NCI-H82 (cell line): ENCODE results near the gene C3orf18.

ENCODE experiments used
- DNase-seq: peaks from one replicate; lab custom pipeline; 2025; lab: John Stamatoyannopoulos, UW

Gene C3orf18

DNA sequence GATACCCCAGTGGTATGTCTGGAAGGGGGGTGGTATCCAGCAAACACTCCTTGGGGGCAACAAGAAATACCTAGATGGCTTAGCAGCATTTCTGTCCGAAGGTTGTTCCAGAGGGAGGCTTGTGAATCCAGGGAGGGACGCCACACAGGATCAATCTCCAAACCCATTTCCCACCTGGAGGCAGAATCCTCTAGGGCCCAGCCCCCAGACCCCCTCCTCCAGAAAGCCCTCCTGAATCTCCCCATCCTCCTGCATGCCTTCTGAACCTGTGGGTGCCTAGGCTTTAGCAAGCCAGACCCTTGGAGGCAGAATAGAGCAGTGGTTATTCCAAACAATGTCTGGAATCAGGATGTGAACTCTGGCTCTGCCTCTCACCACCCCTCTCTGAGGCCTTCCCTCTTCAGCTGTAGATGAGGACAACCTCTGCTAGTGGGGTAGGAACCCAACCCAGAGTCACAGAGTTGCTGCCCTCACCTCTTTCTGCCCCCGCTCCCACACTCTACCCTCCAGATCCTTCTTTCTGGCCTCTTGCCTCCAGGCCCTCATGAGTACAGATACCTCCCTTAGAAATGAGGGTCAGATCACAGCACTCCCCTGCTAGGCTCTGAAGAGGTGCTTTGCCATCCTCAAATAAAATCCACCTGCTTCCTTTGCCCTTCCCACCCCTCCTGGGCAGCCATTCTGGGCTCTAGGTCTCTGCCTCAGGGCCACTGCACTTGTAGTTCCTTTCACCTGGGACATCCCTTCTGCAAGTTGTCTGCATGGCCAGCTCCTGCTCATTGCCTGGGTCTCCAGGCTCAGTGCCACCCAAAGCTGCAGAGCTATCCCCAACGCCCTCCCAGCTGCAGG lies 35.9 kb upstream of the C3orf18 start:
- no peak for DNase-seq

DNA sequence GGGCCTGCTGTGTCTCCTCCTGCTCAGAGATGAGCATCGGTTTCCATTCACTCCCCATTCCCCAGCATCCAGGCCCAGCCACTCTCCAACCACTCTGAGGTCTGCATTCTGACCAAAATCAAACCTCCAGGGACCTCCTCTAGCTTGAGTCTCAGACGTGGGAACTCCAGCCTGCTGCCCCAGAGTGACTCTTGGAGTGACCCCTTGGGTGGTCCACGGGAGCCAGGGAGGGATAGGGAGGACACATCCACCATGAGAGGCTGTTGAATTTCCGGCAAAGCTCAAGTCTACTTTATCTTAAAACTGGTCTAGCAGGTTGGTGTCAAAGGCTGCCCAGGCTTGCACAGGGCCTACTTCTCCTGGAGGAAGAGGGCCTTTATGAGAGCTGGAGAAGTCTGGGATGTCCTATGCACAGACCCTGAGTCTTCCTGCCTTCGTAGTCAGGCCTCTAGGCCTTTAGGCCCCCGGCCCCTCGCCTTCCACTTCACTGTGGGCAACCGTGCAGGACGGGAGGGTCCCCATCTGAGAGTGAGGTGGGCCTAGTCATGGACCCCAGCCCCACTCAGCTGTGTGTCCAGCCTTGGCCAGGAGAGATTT lies 35.1 kb upstream of the C3orf18 start:
- DNase-seq = no peak

DNA sequence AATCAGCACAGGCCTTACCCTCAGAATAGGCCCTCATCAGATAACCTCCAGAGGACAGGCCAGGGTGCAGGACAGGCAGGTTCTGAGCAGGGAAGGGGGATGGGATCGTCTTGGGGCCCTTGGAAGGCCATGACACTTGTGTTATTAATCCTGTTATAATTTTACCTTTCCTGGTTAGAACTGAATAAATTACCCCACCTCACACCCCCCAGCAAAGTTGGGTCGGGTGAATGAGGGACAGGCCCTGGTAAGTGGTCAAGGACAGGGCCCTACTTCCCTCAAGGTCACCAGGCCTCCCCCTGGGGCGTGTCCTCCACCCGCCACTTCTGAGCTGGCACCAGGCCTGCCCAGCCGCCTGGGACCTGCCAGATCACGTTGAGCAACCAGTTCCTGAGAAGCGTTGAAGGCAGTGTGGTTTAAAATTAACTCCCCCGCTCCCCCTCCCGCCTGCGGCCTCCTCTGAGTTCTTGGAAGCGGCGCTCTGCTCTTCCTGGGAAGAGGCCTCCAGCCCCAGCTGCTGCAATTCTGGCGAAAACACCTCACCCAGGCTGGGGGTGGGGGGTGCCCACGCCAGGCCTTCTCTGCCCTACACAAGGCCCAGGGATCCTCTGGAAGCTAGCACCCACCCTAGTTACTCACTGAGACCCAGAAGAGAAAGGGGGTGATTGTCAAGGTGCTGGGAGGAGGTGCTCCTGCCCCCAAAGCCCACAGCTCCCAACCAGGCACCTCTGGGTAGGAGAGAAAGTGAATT lies 33.5 kb upstream of the C3orf18 start:
- DNase-seq = peak; percentile 39

DNA sequence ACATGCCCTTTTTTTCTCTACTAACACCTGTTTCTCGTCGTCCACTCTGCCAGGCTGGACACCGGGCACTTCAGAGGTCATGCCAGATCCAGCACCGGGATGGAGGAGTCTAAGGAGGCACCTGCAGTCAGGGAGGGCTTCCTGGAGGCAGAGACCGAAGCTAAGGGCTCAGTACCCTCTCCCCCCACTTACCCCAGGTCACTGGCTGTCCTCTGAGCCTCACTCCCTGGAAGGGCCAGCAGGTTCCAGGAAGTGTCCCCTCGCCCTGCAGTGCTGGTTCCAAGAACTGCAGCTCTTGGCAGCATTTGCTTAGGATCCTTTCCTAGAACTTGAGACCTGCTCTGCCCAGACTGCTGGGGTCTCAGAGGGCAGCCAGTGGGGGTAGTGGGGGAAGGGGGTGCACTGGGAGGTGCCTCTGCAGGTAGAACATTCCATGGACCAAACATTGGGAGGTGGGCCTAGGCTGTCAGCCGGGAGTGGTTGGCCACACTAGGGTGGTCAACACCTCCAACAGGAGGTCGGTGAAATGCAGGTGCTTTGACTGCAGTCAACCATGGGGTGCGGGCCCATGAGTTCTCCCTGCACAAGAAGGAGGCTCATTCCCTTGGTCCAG lies 32.7 kb upstream of the C3orf18 start:
- no peak for DNase-seq

DNA sequence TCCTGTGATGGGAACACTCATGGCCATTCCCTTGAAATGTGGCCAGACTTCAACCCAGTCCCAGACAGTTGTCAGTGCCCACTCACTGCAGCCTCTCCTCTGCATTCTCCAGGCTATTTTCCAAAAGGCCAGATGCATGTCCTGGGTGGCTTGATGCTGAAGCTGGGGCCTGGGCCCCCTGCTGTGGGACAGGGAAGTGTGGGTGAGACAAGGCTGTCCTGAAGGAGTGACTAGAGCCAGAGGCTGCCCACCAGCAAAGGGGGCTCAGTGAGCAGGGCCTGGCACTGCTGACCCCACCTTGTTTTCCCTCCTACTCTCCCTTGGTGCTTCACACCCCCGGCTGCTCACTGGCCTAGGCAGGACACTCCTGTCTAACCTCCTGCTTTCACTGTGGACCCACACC lies 32.2 kb upstream of the C3orf18 start:
- no peak for DNase-seq

DNA sequence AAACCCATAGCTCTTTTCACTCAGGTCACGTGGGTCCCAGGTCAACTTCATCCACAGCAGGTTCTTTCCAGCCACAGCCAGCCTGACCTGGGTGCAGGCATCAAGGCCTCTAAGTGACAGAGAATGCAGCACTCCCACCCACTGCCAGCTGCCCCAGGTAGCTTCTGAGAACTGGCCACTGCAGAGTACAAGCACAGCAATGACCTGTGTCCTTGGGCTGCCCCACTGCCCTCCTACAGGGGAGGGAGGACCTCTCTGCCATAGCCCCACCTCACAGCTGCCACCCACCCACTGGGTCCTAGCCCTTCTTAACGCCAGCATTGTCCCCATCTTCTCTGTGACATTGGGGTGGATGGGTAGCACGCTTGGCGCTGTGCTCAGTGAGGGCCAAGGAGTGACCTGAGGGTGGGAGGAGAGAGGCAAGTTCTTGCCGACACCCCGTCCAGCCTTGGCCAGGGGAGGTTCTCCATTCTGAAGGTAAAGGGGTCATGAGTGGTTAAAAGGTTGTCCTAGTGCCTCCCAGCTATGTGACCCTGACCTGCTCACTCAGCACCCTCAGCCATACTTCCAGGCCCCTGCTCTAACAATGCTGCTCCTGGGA lies 31.7 kb upstream of the C3orf18 start:
- no peak for DNase-seq

DNA sequence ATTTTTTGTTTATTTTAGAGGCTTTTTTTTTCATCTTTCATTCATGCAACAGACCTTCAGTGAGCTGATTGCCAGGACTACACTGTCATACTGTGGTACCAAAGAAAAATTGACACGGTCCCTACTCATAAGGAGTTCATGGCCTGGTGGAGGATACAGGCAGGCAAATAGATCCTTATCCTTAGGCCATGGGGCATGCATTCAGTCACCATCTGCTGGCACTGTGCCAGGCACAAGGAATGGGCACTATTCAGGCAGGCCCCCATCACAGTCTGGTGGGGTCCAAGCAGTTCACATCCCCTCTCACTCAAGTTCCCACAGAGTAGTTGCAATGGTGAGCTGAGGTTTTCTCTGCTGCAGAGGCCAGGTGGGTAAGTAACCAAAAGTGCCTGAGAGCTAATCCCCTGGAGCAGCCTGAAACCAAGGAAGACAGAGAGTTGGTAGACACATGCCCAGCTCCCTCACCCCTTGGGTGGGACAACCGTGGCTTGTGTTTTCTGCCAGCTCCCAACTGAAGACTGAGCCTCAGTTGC lies 26.8 kb upstream of the C3orf18 start:
- no peak for DNase-seq

DNA sequence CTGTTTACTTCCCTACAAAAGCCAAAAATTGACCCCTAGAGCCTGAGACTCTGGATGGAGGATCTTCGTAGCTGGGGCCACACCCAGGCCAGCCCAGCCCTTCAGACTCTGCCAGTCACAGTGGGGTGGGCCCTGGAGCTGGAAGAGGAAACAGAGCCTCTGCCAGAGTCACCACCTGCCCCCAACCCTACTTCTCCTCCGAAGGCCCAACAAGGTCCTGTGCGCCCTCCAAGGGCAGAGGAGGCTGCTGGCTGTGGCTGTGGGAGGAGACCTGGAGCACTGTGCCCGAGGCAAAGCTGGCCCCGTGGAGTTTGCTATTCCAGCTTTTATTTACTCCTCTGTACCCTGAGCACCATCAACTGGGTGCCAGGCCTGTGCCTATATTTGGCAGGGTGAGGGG lies 25.0 kb upstream of the C3orf18 start:
- DNase-seq = no peak

DNA sequence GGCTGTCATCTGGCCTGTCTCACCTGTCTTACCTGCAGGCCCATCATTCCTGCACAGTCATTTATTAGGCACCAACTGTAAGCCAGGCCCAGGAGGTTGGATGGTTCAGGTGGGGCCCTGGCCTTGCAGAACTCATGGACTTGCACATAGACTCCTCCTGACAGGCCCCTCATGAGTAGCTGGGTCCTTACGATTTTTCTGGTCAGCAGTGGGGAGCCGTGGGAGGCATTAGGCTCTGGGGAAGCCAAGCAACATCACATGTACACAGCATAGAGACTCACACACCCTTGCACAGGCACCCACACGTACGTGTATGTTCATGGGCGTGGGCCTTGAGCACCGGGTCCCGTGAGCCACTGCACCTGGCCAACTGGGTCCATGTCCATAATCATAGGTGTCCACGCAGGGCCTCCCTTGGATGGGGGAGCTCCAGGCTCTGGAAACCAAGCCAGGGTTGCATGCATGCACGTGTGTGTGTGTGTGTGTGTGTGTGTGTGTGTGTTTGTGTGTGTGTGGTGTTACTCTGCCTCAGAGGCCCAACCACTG lies 23.7 kb upstream of the C3orf18 start:
- DNase-seq = no peak

DNA sequence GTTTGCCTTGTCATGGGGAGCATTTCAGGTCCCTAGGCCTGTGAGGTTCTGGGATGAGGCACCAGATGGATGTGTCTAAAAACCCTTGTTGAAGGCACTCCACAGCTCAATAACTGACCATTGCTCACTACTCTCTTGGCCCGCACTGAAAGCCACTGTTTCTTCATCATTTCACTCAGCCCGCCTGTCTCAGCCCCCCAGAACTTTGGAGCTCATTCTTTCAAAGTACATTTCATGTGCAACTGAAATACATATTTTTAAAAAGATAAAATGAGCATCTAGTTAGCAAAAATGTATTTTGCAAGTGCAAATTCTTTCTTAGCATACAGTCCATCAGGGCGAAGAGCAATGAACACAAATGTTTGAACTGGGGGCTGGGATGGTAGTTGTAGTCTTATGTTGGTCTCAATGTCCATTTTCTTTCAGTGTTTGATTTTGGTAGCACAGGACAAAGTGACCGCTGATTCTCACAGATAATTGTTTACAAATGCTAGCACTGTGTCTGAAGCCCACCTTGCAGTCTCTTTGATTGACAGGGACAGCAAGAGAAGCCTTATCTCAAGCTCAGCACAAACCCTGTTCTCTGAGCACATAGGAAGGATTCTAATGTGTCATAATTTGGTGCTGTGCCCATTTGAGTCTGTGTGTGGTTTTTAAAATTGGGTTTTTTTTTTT lies 21.3 kb upstream of the C3orf18 start:
- no peak for DNase-seq

DNA sequence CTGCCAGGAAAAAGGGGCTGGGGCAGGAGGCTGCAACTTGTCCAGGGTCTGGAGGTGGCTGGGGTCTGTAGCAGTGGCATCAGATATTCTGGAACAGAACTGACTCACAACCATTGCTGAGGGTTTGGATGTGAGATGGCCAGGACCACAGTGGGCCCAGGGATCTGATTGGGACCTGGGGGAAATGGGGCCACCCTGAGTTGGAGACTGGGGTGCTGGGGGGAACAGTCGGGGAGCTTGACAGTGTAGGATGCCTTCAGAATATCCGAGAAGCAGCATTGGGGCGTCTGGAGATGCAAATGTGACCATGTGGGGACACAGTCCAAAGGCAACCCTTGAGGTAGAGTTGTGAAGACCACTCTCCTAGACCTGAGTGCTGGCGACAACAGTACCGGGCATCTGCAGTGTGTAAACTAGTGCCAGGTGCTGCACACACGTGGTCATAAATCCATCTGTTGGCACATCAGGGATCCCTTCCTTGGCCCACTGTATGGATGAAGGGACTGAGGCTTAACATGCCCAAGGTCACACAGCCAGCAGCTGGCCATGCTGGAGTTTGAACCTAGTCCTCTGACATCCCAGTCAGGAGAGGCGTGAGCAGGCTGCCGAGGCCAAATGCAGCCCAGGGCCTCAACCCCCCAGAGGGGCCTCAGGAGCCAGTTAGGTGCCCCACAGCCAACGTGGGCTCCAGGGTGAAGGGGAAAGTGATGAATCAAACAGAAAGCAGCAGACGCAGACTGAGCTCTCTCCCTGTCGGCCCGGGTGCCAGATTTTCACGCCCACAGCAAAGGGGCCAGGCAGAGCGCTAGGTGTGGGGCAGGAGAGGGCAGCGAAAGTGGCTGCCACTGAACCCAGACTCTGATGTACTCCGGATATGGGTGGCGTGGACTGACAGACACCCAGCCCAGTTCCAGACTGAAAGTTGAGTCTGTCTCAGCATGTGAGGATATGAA lies 20.5 kb upstream of the C3orf18 start:
- no peak for DNase-seq

DNA sequence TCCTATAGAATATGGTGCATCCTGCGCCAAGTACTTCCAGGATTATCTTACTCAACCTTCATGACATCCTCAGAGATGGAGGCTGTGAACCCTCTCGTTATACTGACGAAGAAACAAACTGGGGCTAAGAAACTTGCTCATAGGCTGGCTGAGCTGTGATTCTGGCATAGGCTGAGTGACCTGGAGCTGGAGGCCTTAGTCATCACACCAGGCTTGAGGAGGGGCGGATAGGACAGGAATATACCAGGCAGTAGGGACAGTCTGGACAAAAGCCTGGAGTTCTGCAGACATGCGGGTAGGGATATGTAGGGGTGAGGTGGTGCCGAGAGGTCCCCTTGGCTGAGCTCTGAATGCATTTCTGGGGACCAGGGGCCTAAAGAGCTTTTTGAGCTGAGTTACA lies 19.8 kb upstream of the C3orf18 start:
- DNase-seq = no peak

DNA sequence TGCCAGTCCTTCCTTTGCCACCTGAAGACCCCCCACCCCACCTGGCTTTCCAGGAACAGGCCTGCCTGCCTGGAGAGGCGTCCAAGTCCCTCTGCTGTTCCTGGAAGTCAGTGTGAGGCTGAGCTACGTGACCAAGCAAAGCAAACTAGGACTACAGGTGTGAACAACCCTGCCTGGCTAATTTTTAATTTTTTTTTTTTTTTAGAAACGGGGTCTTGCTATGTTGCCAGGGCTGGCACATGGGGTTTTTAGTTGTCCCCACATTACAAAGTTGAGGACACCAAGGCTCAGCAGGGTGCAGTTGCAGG lies 19.2 kb upstream of the C3orf18 start:
- DNase-seq = no peak

DNA sequence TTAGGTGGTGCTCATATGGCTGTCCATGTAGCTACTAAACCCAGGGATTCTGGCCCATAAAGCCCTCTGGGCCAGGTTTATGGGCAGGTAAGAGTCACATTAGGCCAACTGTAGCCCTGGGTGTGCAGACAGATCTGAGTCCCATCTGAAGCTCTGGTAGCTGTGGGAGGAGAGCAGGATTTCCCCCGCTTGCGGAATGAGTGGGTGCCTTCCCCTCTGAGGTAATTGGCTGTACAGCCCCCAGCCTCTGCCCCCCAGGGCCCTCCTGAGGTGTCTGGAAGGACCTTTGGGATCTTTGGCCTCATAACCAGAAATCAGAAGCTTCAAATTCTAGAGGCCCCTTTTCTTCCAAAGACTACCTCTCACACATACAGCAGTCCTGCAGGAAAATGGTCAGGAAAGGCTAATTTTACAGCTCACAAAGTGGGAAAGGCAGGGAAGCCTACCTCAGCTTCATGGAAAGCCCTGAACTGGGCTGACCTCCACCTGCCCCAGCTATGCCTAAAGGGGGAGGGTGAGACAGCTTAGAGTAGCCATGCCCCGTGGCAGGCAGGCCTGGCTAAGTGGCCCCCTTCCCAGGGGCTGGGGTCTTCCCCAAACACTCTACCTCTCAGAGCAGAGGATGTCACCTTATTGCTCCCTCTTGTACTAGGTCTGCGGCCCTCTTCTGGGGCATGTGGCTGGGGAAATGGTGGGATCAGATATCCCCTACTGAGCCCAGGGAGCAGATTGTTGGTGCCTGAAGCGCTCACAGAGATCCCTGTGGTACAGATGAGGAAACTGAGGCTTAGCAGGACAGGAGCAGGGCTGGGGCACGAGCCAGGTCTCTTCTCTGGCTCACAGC lies 18.6 kb upstream of the C3orf18 start:
- DNase-seq = no peak

DNA sequence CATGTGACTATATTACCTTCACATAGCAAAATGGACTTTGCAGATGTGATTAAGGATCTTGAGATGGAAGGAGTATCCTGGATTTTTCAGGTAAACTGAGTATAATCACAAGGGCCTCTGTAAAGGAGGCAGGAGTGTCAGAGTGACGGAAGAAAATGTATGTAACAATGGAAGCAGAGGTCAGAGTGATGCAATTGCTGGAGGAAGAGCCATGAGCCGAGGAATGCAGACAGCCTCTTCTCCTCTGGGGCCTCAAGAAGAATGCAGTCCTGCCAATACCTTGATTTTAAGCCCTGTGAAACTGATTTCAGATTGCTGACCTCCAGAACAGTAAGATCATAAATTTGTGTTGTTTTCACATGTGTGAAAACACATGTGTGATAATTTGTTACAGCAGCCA lies 16.8 kb upstream of the C3orf18 start:
- no peak for DNase-seq

DNA sequence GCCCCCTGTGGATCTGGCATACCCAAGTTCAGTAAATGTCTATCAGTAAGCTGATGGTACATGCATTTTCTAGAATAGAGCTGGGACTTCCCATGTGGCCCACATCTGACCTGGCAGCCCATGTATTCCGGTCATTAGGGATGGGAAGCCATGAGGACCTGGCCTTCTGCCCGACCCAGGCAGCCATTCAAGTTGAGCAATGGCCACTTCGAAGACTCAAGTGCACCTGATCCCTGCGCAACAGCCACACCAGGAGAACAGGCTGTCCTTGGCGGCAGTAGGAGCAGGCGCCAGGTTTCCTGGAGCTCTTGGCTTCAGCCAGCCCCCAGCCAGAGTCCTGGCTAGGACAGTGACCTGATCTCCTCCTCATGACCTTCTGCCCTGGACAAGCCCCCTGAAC lies 16.4 kb upstream of the C3orf18 start:
- DNase-seq = no peak

DNA sequence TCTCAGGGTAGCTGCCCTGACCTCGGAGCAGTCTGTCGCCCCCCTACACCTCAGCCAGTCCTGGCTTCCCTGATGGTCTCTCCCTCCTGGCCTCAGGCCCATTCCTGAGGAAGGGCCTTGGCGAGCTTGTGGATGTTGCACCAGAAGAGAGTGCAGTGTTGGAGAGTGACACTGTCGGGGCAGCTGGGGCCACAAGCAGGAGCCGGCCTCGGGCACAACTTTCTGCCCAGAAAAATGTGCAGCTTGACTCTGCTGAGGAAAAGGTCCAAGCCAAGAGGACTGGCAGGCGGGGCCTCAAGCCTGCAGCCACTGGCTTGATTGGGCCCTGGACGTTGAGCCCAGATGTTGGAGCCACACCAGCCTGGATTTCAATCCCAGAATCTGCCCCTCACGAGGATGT lies 14.5 kb upstream of the C3orf18 start:
- DNase-seq = no peak

DNA sequence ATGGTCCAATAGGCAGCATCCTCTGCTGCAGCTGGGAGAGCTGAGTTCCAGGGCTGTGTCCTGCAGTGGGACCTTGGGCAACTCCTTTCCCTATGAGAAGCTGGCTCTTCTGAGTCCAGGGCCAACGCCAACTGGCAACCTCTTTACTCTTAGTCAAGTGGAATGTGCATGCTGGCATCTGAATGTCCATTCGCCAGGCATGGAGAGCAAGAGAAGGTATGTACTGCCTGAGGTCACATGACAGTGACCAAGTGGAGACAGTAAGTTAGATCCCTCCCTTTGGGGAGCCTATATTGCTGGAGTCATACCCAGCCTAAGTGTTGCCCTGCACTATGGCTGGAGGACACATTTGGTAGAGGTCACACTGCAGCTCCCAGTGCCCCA lies 13.9 kb upstream of the C3orf18 start:
- DNase-seq = no peak
